HepG2 (cell line): ENCODE measurements around the gene FGF18. TPM values are rescaled to one million over a fixed set of nuclear protein-coding genes. Genes with fewer than 3 reads are reported as not detected.

ENCODE experiments used
- ZNF781 ChIP-seq: sonication (generic); formaldehyde crosslinking; IDR thresholded peaks from 2 replicates; pipeline ENCODE4 v1.5.1; 2020; ENCODE audit warnings: borderline replicate concordance, mild to moderate bottlenecking, missing genetic modification reagents; ENCODE audit errors: not compliant biosample characterization
- microRNA-seq: library from miRNA; unstranded; fragments of <30 nt; microRNA quantifications from one replicate; pipeline ENCODE4, GENCODE V29; 2020
- polyA plus RNA-seq, 8 experiments: library from polyadenylated mRNA; depleted of rRNA in 3 of 8; stranded (reverse) in 7 of 8; unstranded in 1 of 8; fragments of >200 nt; fragmentation: Illumina TruSeq in 4 of 8; extraction: Trizol in 4 of 8; gene quantifications; 2 replicates each; pipeline versions ENCODE4 v1.2.1 to v1.2.3, GENCODE V29; 2011 to 2016; ENCODE audit warnings: low read depth in 4 of 8, missing spikeins in 1 of 8, mixed read lengths in 1 of 8; ENCODE audit not compliant: insufficient read depth in 1 of 8
- small RNA-seq, 3 experiments: library from RNA; depleted of rRNA; stranded (forward); fragments of <200 nt; gene quantifications; one replicate each; pipeline ENCODE3, GENCODE V24; 2012; ENCODE audit warnings: low read depth in 2 of 3, low replicate concordance in 1 of 3; ENCODE audit not compliant: insufficient read length in 3 of 3, insufficient read depth in 2 of 3
- total RNA-seq, 5 experiments: library from RNA; depleted of rRNA; stranded (reverse); fragments of >200 nt; fragmentation: Illumina TruSeq; extraction: Trizol; gene quantifications; 2 replicates each; pipeline ENCODE4 v1.2.3, GENCODE V29; 2016; ENCODE audit warnings: low read depth in 1 of 5
- TF ChIP-seq, protein P1 (sequence below): IDR thresholded peaks from 2 replicates; pipeline ENCODE4 v1.6.1; 2016; ENCODE audit warnings: low read depth, borderline replicate concordance

FGF18 gene
- total and polyA plus RNA-seq, 2 of the 13 experiments (the other 11 are each of a cell fraction or from before 2014, with no cell fraction given), result not detected

DNA sequence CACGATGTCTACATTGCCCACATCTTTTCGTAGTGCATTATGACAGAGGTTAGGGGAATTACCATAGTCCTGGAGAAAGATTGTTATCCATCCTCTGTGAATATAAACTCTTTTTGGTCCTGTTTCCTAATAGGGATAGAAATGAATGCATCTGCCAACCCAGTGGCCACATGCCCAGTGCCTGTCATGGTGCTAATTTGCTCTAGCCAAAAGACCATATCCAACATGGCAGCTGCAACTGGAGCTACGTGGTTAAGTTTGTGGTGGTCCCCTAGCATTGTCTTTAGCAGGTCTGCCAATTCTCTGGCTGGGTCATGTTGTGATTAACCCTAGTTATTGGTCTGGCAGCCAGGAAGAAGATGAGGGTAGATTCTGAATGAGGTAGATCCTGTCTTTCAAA is 87.5 kb downstream of the FGF18 start (continued):
- TF ChIP-seq, protein P1, sequence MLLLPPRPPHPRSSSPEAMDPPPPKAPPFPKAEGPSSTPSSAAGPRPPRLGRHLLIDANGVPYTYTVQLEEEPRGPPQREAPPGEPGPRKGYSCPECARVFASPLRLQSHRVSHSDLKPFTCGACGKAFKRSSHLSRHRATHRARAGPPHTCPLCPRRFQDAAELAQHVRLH (CRISPR knock-in tag), result no peak
- no peak for TF ChIP-seq ZNF781 (CRISPR knock-in tag)

Small RNAs within 50 kb of the gene (microRNA-seq; reads per million reads assigned to microRNA genes)
- 0.85 reads per million for gene MIR3912

Small RNAs within 50 kb of the gene (small RNA-seq; reads per million reads assigned to genes)
- 0.10 to 22.2 (median 14.3) reads per million in 3 experiments for gene MIR3912

Other genes with a start within 250 kb of the FGF18 start
- not detected in 2 replicates for gene TLX3, start 110.4 kb upstream of the FGF18 start, total RNA-seq (2016; rRNA removed; fragmentation: Illumina TruSeq; extraction: Trizol)
- not detected in 2 replicates for gene TLX3, start 110.4 kb upstream of the FGF18 start, polyA plus RNA-seq (2011; rRNA removed)
- gene NPM1, start 31.8 kb upstream of the FGF18 start, total RNA-seq (2016; rRNA removed; fragmentation: Illumina TruSeq; extraction: Trizol), result 3,353 and 5,553 TPM in 2 replicates
- 1,684 and 2,047 TPM in 2 replicates for gene NPM1, start 31.8 kb upstream of the FGF18 start, polyA plus RNA-seq (2011; rRNA removed)